Endometrial microvascular endothelial cells (primary cell): ENCODE measurements around the gene SYT1. TPM values are rescaled to one million over a fixed set of nuclear protein-coding genes. Genes with fewer than 3 reads are reported as not detected.

ENCODE experiments used
- in situ Hi-C: cut with HindIII; loops from 2 replicates; pipeline ENCODE4 v1.10.0; 2017; ENCODE audit warnings: low sequenced_read_pairs, low pct_unique_long_range_greater_than_20kb; ENCODE audit errors: inconsistent ontology term
- total RNA-seq: library from RNA; depleted of rRNA; stranded (reverse); fragments of >200 nt; gene quantifications from one replicate; pipeline ENCODE4 v1.2.3, GENCODE V29; 2015; ENCODE audit errors: inconsistent ontology term

Gene SYT1
- total RNA-seq, 1 donor from 2014 or later = 2.6 TPM

DNA sequence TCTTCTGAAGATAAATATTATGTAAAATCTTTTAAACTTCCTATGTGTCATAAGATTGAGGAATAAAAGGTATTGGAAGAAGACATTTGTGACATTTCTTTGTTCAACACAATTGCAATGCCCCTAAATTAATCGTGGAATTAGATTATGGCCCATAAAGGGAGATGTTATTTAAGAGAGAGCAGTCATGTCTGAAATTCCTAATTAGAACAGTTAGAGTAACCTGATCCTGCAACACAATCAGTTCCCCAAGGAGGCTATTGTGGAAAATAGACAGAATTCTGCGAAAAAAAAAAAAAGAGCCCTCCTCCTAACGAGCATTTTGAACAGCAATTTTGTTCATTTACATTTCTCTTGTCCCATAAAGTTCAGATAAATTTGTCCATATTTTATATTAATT is 486.7 kb downstream of the SYT1 start:
- in situ Hi-C loops = no loop called here

DNA sequence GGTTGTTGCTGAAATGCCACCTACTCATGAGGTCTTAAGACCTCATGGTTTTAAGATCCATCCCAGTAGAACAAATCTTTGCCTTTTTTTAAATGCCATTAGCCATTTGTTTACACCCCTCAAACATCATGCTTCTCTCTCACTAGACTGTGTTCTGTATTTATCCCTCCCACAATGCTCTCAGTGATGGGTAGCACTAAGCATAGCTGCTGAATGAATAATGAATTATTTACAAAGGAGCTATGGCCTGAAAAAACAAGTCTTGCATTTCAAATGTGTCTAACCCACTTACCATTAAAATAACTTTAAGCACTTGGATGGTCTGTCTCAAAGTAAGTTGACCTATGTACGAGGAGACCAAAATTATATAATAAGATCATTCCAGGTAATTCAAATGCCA is 491.6 kb downstream of the SYT1 start:
- in situ Hi-C loops = no loop called here

DNA sequence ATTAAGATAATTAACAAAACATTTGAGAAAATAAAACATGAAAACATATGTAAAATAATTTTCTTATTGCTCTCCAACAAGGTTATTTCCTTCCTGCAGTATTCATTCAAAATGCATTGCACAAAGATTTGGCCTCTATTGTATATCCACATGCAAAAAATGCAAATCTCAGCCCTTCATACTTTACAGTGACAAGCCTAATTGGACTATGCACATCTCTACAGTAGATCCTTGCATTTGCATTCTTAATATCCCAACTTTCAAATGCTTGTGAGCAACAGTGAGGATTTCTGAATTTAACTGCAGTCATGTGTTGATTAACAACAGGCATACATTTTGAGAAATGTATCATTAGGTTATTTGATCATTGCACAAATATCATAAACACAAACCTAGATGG is 492.5 kb downstream of the SYT1 start:
- in situ Hi-C loops = no loop called here

DNA sequence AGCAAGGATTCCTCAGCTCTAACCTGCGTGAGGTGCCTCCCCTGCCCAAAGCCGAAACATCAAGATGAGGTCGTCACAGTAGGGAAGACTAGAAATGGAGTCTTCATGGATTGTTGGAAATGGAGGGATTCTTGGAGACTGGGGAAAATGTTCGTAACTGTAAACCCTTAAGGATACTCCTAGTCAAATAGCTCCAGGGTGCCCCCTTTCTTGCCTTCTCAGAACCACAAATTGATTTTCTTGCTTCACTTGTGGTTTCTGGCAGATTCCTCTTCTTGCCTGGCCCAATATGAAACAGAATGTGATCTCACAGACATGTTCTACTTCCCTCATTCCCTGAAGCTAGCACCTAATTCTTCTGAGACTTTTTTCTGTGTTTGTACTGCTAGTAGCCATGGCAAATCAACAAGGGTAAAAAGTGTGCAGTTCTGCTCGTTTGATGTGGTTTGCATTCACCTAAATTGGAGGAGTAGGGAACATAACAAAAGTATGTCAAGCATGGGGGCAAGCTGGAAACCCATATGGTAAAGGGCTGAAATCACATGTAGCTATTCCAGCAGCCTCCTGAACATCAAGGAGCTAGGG is 494.2 kb downstream of the SYT1 start:
- in situ Hi-C loops = no loop called here

DNA sequence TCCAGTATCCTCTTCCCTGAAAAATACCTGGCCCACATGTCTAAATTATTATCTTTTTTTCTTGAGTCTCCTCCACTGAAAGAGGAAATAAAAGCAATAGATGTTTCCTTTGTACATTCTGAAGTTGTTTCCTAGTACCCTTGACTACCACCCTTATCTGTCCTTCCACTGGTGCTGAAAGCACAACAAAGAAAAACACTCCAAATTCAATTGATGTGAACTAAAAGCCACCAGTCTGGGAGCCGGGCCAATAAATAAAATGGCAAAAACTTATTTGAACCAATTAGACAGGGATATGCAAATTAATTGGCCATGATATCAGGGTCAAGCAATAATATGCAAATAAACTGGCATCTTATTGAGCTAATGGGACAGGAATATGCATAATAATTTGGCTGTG is 495.7 kb downstream of the SYT1 start:
- in situ Hi-C loops = no loop called here

DNA sequence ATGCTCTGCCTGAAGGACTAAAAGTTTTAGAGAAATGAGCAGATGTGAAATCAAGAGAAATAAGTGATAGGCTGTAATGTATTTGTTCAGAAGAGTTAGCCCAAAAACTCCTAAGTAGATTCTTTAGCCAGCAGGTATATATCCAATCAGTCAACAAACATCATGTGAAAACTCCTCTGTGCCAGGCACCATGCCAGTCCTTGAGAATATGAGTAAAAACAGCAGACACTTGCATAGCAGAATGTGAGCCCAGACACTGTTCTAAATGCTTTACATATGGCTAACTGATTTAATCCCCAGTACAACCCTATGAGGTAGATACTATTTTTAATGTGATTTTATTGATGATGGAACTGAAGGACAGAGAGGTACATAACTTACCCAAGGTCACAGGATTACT is 496.4 kb downstream of the SYT1 start:
- in situ Hi-C loops = no loop called here

DNA sequence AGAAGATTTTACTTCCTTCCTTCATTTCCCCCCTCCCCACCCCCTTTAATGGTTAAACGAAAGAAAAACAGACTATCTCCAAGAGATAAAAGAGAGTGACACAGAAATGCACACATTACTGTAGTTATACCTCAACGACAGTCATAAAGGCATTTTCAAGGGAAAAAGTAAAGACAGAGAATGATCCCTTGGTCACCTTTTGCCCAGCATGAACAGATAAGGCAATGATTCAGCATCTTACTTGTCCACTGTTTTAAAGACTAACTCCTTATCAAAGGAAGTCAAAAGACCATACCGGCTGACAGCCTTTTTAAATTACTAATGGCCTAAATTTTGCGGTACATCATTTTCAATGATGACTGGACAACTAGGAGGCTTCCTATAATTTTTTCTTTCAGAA is 499.6 kb downstream of the SYT1 start:
- in situ Hi-C loops = no loop called here

DNA sequence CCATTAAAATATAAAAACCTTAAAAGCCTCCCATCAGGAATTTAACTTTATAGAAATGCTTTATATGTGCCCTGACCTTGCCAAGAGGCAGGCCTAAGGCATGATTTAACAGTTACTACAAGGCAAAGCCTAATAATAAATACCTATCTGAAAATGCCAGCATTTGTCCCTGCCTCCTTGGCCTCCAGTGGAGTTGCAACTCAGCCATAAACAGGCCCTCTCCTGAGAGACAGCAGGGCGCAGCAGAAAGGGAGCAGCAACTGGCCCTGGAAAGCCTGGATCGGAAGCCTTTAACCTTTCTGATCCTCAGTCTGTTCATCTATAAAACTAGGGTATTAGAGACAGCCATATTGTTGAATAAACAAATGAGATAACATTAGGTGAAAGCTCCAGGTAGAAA is 501.8 kb downstream of the SYT1 start:
- in situ Hi-C loops = no loop called here

DNA sequence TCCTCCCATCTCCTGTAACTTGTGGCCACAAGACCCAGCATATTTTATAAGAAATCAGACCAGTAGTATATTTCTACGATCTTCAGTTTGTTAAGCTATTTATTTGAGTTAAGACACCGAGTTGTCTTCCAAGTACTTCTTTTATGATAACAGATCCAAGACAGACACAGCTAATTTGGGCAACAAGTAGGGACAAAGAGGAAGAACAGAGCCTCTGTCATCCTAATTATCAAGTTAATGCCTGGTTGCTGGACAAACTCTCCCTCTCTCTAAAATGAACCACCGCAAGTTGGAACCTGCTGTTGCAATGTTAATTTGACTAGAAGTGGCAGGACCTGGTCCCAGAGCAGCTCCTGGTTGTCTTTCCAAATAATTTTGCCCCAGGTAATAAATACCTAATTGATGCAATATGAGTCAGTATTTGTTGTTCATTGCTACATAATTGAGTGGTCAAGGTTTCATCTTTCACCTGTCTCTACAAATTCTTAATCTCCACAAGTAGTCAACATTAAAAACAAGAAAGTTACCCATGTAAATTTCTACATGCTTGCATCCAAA is 502.5 kb downstream of the SYT1 start:
- in situ Hi-C loops = no loop called here

DNA sequence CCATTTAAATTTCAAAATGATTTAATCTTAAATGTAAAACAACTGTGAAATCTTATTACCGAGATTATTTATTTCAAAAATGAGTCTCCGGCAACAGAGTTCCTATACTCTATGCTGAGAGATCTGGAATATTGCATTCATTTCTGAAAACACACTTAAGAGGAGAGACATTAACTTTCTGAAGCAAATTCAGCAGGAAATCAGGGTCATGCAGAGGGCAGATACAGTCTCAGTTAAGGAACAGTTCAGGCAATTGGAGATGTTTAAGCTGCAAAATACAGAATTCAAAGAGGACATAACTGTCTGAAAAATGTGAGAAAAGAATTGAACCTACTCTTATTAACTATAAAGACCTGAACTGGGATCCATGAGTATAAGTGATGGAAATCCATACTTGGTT is 505.4 kb downstream of the SYT1 start:
- in situ Hi-C loops = no loop called here

DNA sequence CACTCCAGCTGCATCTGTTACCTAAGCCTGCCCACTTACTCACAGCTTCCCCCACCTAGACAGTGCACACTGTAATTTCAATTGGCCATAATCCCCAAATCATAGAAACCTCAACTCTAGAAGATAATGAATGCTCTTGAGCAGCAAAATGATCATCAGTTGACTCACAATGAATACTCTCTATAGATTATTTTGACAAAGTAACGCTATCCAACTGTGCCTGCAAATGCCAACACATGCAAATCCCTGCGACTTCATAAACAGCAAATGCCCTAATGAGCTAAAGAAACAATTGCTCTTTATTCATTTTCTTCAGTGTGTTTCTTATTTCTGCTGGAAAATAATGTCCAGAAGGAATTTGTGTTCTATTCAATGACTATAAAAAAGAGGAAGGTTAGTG is 506.7 kb downstream of the SYT1 start:
- in situ Hi-C loops = no loop called here

DNA sequence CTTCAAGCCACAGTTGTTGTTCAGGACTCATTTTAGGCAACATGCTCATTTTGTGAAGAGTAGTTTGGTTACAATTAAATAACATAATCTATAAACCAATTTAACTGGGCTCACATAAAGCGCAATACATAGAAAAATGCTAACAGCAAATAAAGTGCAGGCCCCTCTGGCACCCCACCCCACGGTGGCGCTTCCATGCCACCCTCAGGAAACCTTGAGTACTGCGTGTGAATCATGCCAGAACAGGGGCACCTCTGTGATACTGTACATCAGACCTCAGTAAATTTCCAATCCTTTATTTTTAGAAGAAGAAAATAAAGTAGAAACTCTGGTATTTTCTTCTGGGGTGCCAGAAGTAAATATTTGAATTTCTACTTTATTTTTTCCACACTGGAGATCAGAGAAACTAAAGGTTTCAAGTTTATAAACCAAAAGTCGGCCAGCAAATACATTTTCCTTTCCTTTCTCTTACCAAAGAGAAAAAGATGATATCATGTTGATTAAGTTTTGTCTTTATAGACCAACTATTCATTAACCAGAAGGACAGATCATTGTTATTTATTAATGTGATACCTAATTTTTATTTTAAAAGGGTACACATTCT is 509.4 kb downstream of the SYT1 start:
- in situ Hi-C loops = no loop called here

DNA sequence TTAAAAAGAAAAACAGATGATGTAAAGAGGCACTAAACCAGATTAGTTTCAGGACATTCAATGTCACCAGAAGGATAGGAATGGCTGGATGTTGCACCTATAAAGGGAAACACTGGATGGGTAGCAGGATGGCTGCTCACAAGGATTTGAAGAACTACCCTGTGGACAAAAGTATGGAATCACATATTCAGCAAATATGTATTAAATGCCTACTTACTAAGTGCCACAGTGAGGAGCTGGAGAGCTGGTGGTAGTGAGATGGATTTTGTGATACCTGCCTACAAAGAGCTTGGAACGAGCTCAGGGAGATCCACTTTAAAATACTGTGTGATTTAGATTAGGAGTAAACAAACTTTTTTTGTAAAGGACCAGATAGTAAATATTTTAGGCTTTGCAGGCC is 510.0 kb downstream of the SYT1 start:
- in situ Hi-C loops = no loop called here

DNA sequence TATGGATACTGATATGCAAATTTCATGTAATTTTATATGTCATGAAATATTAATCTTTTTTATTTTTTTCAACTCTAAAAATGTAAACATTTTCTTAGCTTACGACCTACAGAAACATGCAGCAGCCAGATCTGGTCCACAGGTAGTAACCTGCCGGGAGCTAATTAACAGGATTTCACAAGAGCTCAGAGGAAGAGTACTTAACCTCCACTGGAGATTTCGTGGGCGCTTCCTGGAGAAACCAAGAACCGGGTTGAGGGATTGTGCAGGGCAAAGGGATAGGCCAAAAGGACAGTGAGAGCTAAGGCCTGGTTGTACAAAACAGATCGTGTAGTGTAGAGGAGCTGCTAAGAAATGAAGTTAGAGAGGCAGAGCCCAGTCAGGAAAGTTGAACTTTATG is 510.5 kb downstream of the SYT1 start:
- in situ Hi-C loops = no loop called here

DNA sequence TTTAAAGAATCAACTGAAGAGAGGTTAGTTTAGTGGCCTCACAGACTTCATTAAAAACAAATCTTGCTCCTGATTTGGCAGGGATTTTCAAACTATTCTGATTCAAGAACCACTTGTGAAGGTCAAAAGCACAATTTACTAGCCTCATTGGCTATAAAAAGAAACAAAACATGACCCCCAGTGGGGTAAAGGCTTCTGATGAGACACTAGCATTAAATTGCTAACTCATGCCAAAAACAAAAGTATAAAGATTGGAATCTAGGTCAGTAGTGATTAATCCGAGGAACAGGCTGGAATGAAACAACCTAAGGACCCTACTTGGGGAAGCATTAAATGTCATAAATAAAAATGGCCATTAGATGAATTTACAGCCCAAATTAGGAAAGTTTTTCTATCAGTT is 513.9 kb downstream of the SYT1 start:
- in situ Hi-C loops = no loop called here

DNA sequence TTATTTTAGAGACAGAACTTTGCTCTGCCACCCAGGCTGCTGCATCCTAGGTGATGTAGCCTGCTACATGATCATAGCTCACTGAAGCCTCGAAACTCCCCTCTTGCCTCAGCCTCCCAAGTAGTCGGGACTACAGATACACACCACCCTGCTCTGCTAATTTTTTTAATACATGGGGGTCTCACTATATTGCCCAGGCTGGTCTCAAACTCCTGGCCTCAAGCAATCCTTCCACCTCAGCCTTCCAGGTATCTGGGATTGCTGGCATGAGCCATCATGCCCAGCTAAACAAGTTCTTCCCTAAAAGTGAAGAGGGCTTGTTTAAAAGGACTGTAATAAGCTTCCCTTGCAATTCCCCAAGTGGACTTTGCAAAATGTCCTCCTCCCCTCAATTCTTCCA is 515.8 kb downstream of the SYT1 start:
- in situ Hi-C loops = no loop called here

DNA sequence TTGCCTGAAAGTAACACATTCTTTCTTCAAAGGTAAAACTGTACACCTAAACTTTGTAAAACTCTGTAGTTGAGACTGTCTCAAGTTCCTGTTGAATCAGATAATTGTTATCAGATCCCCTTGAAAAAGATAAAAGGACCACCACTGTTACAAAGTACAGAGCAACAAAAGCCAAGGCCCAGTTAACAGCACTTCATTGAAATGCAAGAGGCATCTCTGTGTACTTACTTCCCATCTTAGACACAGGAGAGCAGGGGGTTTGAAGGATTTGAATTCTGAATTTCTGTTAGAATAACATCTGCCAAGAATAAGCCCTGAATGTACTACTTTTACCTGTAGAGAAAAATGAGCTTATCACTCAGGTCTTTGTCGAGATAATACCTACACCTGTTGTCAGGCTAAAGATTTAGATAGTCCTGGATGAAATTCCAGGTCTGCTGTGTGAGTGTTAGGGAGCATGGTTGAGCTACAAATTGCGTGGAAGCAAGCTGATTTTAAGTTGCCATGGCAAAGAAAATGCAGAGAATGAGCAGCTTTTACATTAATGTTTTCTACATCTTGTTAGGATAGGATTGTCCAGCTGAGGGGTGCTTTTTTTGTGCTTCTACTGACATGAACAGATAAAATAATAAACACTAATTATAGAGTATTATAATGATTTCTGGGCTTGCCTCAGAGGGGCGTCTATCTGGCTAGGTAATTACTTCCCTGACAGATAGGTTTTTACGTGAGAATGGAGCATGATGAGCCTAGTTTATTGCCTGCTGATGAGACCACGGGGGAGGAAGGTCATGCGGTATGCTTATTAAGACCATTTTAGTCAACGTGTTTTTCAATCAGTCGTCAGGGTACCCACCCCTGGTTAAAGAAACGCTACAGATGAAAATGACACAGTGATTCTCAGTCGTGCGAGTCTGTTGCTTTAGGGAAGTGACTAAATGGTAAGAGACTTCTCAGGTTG is 517.0 kb downstream of the SYT1 start:
- in situ Hi-C loops = no loop called here

DNA sequence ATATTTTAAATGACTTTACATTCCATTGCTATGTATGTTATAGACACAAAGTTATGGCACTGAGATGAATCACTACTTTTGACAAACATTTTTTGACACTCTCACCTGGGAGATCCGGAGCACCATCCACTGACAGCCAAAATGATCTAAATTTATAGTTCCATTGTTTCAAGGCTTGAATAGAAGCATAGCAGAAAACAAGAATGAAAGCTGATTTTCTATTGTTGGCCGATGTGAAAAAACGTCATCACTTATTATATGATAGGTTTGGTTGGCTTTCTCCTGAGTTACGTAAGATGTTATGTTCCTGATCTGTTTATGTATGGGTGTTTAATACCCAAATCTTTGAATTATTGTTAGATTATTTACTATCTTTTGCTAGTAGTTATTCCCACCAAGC is 520.0 kb downstream of the SYT1 start:
- in situ Hi-C loops = no loop called here

DNA sequence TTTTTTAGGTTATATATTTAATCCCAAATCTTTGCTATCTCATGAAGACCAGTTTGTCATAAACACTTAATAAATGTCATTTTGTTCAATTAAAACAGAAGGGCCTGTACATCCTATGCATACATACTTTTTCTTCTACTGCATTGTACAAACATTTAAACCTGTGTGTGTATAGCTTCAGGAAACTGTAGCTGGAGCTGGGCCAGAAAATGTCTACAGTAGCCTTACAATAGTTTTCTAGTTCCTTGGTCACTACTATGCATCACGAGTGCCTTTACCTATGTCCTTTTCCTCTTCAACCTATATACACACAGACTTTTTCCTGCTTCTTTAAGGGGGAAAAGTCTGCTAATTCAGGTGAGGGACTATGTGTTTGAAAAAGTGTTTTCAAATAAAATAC is 523.4 kb downstream of the SYT1 start:
- in situ Hi-C loops = no loop called here

DNA sequence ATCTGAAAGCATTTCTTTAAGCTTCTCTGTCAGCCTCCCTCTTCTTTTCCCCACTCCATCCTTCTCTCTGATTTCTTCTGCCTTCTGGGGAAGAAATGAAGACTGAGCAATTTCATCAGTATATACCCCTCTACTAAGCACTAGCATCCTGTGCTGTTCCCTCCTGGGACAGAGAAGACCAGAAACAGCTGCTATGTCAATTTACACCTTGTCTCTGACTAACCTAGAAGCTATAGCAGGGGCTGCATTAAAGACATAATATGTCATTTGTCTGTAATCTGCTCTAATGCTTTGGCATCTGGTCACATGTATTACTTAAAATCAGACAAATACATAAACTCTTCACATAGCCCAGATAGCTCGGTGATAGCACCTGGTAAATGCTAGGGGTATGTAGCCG is 529.3 kb downstream of the SYT1 start:
- in situ Hi-C loops = no loop called here
